Caco-2 (cell line): ENCODE measurements around the gene SBF2. TPM values are rescaled to one million over a fixed set of nuclear protein-coding genes. Genes with fewer than 3 reads are reported as not detected.

Experiments
- BruUV-seq: library from RNA; stranded (reverse); fragments of 400-500 nt; replicated peaks from 2 replicates; lab custom pipeline; 2021; lab: Mats Ljungman, UMichigan
- CTCF ChIA-PET: fragments of 300-600 bp; sonication (Branson Sonifier 250); formaldehyde crosslinking; loops from one replicate; lab custom pipeline; 2022; ENCODE audit warnings: antibody characterized with exemption; lab: Charles Lee
- POLR2A ChIA-PET: fragments of 300-600 bp; sonication (Branson Sonifier 250); formaldehyde crosslinking; loops from one replicate; lab custom pipeline; 2022; ENCODE audit warnings: antibody characterized with exemption; lab: Charles Lee
- DNase-seq, 2 experiments: peaks; one replicate each; pipeline versions ENCODE4 v3.0.0 to v3.0.0-alpha.2; 2020 to 2022
- H3K27me3 ChIP-seq: replicated peaks from 2 replicates; pipeline ENCODE4 v1.6.0; 2011; ENCODE audit warnings: low read length; ENCODE audit not compliant: control insufficient read depth, insufficient read depth
- H3K36me3 ChIP-seq: 2 replicates; pipeline ENCODE4 v1.5.1; 2011; ENCODE audit warnings: low read length; ENCODE audit not compliant: control insufficient read depth, insufficient read depth
- H3K4me1 ChIP-seq: fragments of 250-450 bp; sonication (Bioruptor Pico); 2 replicates; pipeline ENCODE4 v1.5.1; 2020; ENCODE audit warnings: mild to moderate bottlenecking
- H3K4me3 ChIP-seq: 2 replicates; pipeline ENCODE4 v1.5.1; 2011; ENCODE audit warnings: low read depth, mild to moderate bottlenecking, control low read depth, low read length
- H3K9me3 ChIP-seq: fragments of 250-450 bp; sonication (Bioruptor Pico); 2 replicates; pipeline ENCODE4 v1.5.1; 2020; ENCODE audit warnings: mild to moderate bottlenecking, moderate library complexity
- H3K27ac Mint-ChIP-seq: one replicate; pipeline ENCODE4 v1.8.0; 2022; ENCODE audit warnings: mixed read lengths; ENCODE audit not compliant: unreplicated experiment
- H3K27me3 Mint-ChIP-seq: one replicate; pipeline ENCODE4 v1.8.0; 2022; ENCODE audit warnings: mixed read lengths; ENCODE audit not compliant: insufficient read depth, unreplicated experiment
- H3K36me3 Mint-ChIP-seq: one replicate; pipeline ENCODE4 v1.8.0; 2022; ENCODE audit warnings: mild to moderate bottlenecking, mixed read lengths; ENCODE audit not compliant: insufficient read depth, unreplicated experiment
- H3K4me1 Mint-ChIP-seq: one replicate; pipeline ENCODE4 v1.8.0; 2022; ENCODE audit warnings: low read depth, mixed read lengths; ENCODE audit not compliant: unreplicated experiment
- H3K4me3 Mint-ChIP-seq: one replicate; pipeline ENCODE4 v1.8.0; 2022; ENCODE audit warnings: mild to moderate bottlenecking, moderate library complexity, mixed read lengths; ENCODE audit not compliant: unreplicated experiment
- H3K9me3 Mint-ChIP-seq: one replicate; pipeline ENCODE4 v1.8.0; 2022; ENCODE audit warnings: mixed read lengths; ENCODE audit not compliant: unreplicated experiment
- intact Hi-C: fragments of 100-400 bp; cut with micrococcal nuclease; formaldehyde crosslinking; loops from one replicate; pipeline ENCODE4 v1.10.0; 2022; ENCODE audit not compliant: unreplicated experiment
- total RNA-seq: library from RNA; stranded (reverse); gene quantifications from 2 replicates; pipeline ENCODE4 v1.2.3, GENCODE V29; 2022
- TF ChIP-seq, protein P1 (sequence below), 2 experiments: fragments of 200-600 bp in 1 of 2; IDR thresholded peaks; 1 replicate in 1 of 2; 2 replicates in 1 of 2; pipeline versions ENCODE4 v1.5.1 to v1.8.0; 2011 to 2022; ENCODE audit warnings: antibody characterized with exemption in 1 of 2, control low read depth in 1 of 2, inconsistent platforms in 1 of 2, low read depth in 1 of 2, low read length in 1 of 2, mild to moderate bottlenecking in 1 of 2, moderate library complexity in 1 of 2; ENCODE audit not compliant: insufficient read depth in 1 of 2, severe bottlenecking in 1 of 2, unreplicated experiment in 1 of 2

The SBF2 gene
- total RNA-seq, 1 experiment from 2014 or later: 72.2 TPM

DNA sequence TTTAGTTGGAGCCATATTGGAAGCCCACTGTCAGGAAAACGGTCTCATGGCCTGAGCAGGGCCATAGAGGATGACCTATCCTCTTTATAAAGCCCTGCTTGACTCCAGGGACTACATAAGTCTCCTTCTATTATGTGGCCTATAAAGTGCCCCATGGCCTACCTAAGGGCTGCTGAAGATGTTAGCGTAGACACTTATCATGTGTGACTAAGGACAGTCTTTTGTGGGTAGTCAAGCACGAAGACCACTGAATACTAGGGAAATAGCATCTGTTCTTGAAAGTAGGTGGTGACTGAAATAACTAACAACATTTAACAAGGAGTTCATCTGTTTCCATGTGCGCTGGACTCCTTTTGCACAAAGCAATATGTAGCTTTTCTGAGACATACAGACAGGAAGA, 513.1 kb downstream of the SBF2 start:
- POLR2A ChIA-PET: interaction anchor here (0.5 kb wide), 1 partner anchor 246 kb away, joined by 3 read pairs; no protein-coding TSS in a partner anchor
- no peak for DNase-seq
- H3K4me1 ChIP-seq: peaks cover 18% of the 10 kb centered on the region; the same call in 1 of the 2 replicates
- no peaks in the 10 kb centered on the region for H3K27me3 ChIP-seq
- BruUV-seq: no TSS peak
- Mint-ChIP-seq H3K4me3 (no peak overlapping the region), H3K36me3 (peaks cover 49% of the 10 kb centered on the region), H3K9me3 (no peaks in the 10 kb centered on the region), H3K27ac (no peak overlapping the region), H3K27me3 (no peaks in the 10 kb centered on the region), H3K4me1 (no peaks in the 10 kb centered on the region)
- TF ChIP-seq, protein P1, sequence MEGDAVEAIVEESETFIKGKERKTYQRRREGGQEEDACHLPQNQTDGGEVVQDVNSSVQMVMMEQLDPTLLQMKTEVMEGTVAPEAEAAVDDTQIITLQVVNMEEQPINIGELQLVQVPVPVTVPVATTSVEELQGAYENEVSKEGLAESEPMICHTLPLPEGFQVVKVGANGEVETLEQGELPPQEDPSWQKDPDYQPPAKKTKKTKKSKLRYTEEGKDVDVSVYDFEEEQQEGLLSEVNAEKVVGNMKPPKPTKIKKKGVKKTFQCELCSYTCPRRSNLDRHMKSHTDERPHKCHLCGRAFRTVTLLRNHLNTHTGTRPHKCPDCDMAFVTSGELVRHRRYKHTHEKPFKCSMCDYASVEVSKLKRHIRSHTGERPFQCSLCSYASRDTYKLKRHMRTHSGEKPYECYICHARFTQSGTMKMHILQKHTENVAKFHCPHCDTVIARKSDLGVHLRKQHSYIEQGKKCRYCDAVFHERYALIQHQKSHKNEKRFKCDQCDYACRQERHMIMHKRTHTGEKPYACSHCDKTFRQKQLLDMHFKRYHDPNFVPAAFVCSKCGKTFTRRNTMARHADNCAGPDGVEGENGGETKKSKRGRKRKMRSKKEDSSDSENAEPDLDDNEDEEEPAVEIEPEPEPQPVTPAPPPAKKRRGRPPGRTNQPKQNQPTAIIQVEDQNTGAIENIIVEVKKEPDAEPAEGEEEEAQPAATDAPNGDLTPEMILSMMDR (IDR thresholded peaks at IDR 0.05; ENCODE audit: insufficient read depth in 1 of 2, low read depth in 1 of 2, low read length in 1 of 2, severe bottlenecking in 1 of 2, unreplicated experiment in 1 of 2): no peak
- no peak overlapping the region for H3K4me3 ChIP-seq
- no peaks in the 10 kb centered on the region for H3K9me3 ChIP-seq
- CTCF ChIA-PET: no interaction called here
- intact Hi-C loops: no loop called here
- peaks cover 4% of the 10 kb centered on the region; the same call in 1 of the 2 replicates for H3K36me3 ChIP-seq

- POLR2A ChIA-PET: interaction anchor here (0.6 kb wide), 1 partner anchor 12 kb away, joined by 3 read pairs; no protein-coding TSS in a partner anchor
- H3K9me3 Mint-ChIP-seq: no peaks in the 10 kb centered on the region
- Histone ChIP-seq H3K9me3 (no peaks in the 10 kb centered on the region), H3K4me3 (no peak overlapping the region), H3K27me3 (no peaks in the 10 kb centered on the region), H3K36me3 (peaks cover 3% of the 10 kb centered on the region; the same call in 1 of the 2 replicates), H3K4me1 (peaks cover 33% of the 10 kb centered on the region)
- CTCF ChIA-PET: interaction anchor here (0.7 kb wide), 1 partner anchor 86 kb away, joined by 3 read pairs; no protein-coding TSS in a partner anchor
- no peak for DNase-seq
- no peaks in the 10 kb centered on the region for H3K27me3 Mint-ChIP-seq
- H3K27ac Mint-ChIP-seq: no peak overlapping the region
- no TSS peak for BruUV-seq
- peaks cover 38% of the 10 kb centered on the region for H3K36me3 Mint-ChIP-seq
- peaks cover 14% of the 10 kb centered on the region for H3K4me1 Mint-ChIP-seq
- TF ChIP-seq, protein P1 (IDR thresholded peaks at IDR 0.05; ENCODE audit: insufficient read depth in 1 of 2, low read depth in 1 of 2, low read length in 1 of 2, severe bottlenecking in 1 of 2, unreplicated experiment in 1 of 2): no peak
- intact Hi-C loops: loop anchor here (10.0 kb wide), 1 partner anchor 347 kb away; no protein-coding TSS in a partner anchor
- no peak overlapping the region for H3K4me3 Mint-ChIP-seq
Observed at GRCh38 chr11:9777525-9777924, 516.5 kb downstream of the SBF2 start.

DNA sequence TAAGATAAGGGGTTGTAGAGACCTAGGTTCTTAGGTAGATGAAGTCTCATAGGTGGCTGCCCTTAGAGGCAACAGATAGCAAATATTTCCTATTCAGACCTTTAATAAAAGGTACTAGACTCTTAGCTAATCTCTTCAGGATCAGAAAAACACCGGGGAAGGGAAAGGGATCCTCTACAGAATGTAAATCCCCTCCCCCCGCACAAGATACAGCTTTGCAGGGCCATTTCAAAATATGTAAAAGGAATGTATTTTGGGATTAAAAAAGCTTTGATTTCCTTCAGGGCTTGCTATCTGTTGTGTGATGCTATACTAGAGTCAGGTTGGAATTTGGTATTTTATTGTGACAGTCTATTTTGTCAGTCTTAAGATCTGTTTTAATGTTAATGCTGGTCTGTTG, 517.0 kb downstream of the SBF2 start:
- Mint-ChIP-seq H3K4me3 (no peak overlapping the region), H3K4me1 (peaks cover 14% of the 10 kb centered on the region), H3K9me3 (no peaks in the 10 kb centered on the region), H3K36me3 (peaks cover 33% of the 10 kb centered on the region), H3K27me3 (no peaks in the 10 kb centered on the region), H3K27ac (no peak overlapping the region)
- TF ChIP-seq, protein P1 (IDR thresholded peaks at IDR 0.05; ENCODE audit: insufficient read depth in 1 of 2, low read depth in 1 of 2, low read length in 1 of 2, severe bottlenecking in 1 of 2, unreplicated experiment in 1 of 2): no peak
- no TSS peak for BruUV-seq
- intact Hi-C loops: loop anchor here (10.0 kb wide), 1 partner anchor 348 kb away; no protein-coding TSS in a partner anchor
- no peak overlapping the region for H3K4me3 ChIP-seq
- peaks cover 33% of the 10 kb centered on the region for H3K4me1 ChIP-seq
- CTCF ChIA-PET: no interaction called here
- POLR2A ChIA-PET: interaction anchor here (0.6 kb wide), 1 partner anchor 12 kb away, joined by 3 read pairs; no protein-coding TSS in a partner anchor
- H3K9me3 ChIP-seq: no peaks in the 10 kb centered on the region
- H3K27me3 ChIP-seq: no peaks in the 10 kb centered on the region
- DNase-seq: no peak
- H3K36me3 ChIP-seq: peaks cover 3% of the 10 kb centered on the region; the same call in 1 of the 2 replicates
